DMS153 (cell line): Measurements from ENCODE around the gene CTDP1.
A peak's percentile ranks its signal among the peaks of the same experiment; 100 is the strongest.

ENCODE experiments used
- DNase-seq: peaks from one replicate; lab custom pipeline; 2025; lab: John Stamatoyannopoulos, UW

CTDP1 gene

GRCh38 chr18:79644666-79645057 lies 34.9 kb upstream of the CTDP1 start:
- no peak for DNase-seq

GRCh38 chr18:79645291-79645983 lies 34.2 kb upstream of the CTDP1 start:
- DNase-seq, result no peak

GRCh38 chr18:79647307-79647706 lies 32.3 kb upstream of the CTDP1 start:
- DNase-seq, result no peak

- no peak for DNase-seq
These were observed 28.6 kb upstream of the CTDP1 start for GRCh38 chr18:79650959-79651358.

GRCh38 chr18:79657342-79657996 lies 22.1 kb upstream of the CTDP1 start:
- DNase-seq, result peak; percentile 41

GRCh38 chr18:79658366-79658765 lies 21.2 kb upstream of the CTDP1 start:
- no peak for DNase-seq

GRCh38 chr18:79659733-79660132 lies 19.9 kb upstream of the CTDP1 start:
- DNase-seq, result no peak

- no peak for DNase-seq
These were observed 17.6 kb upstream of the CTDP1 start for GRCh38 chr18:79662034-79662433.

- no peak for DNase-seq
These were observed 17.2 kb upstream of the CTDP1 start for GRCh38 chr18:79662439-79662838.

GRCh38 chr18:79664525-79665125 lies 15.0 kb upstream of the CTDP1 start:
- no peak for DNase-seq

- DNase-seq, result no peak
These were observed 11.4 kb upstream of the CTDP1 start for GRCh38 chr18:79668203-79668602.

GRCh38 chr18:79672490-79673276 lies 6.9 kb upstream of the CTDP1 start:
- no peak for DNase-seq

GRCh38 chr18:79677221-79677620 lies 2.4 kb upstream of the CTDP1 start:
- no peak for DNase-seq

- DNase-seq, result no peak
These were observed 1.8 kb upstream of the CTDP1 start for GRCh38 chr18:79677840-79678239.

- peak; percentile 98 for DNase-seq
These were observed 695 bp upstream of the CTDP1 start for GRCh38 chr18:79678665-79679551.

- DNase-seq, result no peak
These were observed 687 bp downstream of the CTDP1 start for GRCh38 chr18:79680100-79680879.

- no peak for DNase-seq
These were observed 1.3 kb downstream of the CTDP1 start for GRCh38 chr18:79680891-79681339.

GRCh38 chr18:79681484-79682387 lies 2.1 kb downstream of the CTDP1 start:
- DNase-seq, result no peak

GRCh38 chr18:79682481-79682880 lies 2.9 kb downstream of the CTDP1 start:
- DNase-seq, result no peak
